ENCODE results near the gene AK9.
"Not testable (repeated sequence)": the region's sequence is repeated elsewhere in the genome, so short reads cannot be mapped to it uniquely, and the experiment has no call there.

AK9 gene

DNA sequence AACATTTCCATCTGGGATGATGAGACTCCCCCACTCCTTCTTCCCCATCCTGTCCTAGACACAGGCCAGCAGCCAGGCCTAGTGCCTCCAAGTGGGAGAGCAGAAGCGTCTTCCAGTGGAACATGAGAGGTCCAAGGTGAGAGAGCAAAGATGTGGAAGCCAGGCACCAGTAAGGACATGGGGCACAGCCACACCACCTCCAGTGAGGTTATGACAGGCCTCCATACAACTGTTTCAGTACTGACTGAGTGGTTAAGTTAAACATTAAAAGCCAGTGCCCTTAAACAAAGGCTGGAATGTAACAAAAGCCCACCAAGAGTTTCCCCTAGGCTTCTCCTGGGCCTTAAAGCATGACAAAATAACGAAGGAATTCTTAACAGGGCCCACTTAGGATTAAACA is 213.3 kb downstream of the AK9 start:
- DNase-seq, result no peak

GRCh38 chr6:109477184-109477583 is 213.8 kb downstream of the AK9 start:
- no peak for DNase-seq

DNA sequence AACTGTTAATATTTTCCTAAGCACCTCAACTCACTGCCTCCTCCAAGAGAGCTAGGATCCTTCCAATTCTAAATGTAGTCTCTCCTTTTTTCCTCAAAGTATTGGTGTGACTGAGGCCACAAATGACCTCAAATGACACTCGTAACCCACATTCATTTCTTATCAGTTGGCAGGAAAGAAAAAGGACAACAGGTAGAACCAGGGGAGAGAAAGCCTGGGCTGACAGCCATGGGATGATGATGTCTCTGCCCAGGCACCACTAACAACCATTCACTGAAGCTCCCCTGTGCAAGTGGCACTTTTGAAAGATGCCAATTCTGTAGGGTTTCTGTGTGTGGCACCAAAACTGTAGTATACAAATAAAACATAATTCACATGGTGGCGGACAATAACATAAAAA is 215.4 kb downstream of the AK9 start:
- no peak for DNase-seq

DNA sequence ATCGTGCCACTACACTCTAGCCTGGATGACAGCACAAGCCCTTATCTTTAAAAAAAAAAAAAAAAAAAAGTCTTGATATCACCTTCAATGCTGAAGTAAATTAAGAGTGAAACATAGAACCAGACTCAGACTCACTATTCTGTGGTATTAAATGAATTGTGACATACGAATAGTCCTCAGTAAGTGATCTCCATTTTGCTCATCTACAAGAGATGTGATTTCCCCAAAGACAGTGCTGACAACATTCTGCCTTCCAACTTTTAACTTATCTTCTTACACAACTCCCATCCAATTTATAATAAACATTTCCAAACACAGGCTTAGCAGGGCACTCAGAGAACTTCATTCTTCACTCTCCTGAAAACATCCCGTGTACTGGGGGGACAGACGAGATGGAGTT is 216.0 kb downstream of the AK9 start:
- DNase-seq, result no peak

DNA sequence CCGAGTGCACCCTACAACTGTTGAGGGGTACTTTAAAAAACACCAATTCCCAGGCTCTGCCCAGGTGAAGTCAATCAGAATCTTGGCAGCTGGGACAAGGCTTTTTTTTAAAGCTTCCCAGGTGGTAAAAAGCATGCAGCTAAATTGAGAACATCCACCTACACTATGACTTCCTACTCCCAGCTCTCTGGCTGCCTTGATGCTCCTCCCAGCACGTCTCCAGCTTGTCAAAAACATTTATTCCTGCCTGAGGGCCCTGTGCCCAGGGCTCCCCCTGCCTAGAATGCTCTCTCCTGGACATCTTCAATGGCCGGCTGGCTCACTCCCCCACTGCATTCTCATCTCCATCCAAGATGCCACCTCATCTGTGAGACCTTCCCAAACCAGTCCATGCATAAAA is 217.9 kb downstream of the AK9 start:
- no peak for DNase-seq

- no peak for DNase-seq
These were observed 218.6 kb downstream of the AK9 start for GRCh38 chr6:109472132-109472995.

DNA sequence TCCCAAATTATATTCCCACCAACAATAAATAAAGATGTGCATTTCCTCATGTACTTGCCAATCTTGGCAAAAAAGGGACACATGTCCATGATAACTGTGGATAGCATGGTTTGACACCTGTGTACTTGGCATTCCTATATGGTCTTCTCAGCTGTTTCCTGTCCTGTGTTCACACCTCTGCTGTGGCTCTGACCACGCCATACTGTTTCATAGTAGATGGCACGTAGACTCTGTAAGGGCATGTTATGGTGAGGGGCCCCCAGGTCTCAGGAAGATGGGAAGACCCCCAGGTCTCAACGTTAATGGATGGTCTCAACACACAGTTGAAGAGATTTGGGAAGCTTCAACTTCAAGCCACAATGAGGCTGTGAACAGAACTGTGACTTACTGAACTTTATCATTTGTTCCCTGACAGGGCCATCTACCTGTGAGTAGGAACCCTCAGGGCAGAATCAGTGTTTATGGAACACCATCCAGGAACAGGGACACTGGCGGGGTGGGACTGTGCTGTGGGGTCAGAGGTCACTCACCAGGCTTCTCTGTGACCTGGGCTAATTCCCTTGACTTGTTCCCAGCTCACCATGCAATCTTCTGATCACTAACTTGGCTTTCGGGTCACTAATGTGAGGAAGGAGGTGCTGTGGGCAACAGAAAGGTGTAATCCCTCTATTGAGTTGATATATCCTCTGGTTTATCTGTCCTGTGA is 219.7 kb downstream of the AK9 start:
- DNase-seq, result no peak

GRCh38 chr6:109469591-109470189 is 221.3 kb downstream of the AK9 start:
- DNase-seq, result no peak

GRCh38 chr6:109467696-109468095 is 223.3 kb downstream of the AK9 start:
- no peak for DNase-seq

DNA sequence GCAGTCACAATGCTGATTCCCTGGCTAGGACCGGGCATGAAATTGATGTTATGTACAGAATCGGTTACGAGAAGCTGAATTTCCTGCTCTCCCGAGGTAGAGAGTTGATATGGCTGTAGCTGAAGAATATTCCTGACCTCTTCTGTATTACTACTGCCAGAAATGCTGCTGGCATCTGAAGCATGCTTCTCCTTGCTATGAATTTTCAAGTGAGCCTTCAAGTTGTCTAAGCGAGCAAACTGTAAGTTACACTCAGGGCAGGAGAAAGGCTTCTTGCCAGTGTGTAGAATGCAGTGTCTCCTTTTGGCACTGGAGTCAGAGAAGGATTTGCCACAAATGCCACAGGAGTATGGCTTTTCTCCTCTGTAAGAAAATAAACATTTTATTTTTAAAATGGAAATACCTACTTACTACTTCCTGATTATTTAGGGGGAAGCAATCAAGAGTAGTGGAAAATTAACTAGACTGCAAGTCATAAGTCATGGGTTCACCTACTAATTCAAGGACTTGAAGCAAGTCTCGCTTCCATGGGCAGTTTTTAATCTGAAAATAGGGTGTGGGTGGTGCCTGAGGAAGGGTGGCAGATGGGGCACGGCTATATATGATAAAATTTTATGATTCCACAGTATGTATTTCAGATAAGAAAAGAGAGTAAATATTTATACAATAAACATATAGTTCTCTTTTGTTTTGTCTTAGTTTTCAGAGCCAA is 224.6 kb downstream of the AK9 start:
- no peak for DNase-seq

DNA sequence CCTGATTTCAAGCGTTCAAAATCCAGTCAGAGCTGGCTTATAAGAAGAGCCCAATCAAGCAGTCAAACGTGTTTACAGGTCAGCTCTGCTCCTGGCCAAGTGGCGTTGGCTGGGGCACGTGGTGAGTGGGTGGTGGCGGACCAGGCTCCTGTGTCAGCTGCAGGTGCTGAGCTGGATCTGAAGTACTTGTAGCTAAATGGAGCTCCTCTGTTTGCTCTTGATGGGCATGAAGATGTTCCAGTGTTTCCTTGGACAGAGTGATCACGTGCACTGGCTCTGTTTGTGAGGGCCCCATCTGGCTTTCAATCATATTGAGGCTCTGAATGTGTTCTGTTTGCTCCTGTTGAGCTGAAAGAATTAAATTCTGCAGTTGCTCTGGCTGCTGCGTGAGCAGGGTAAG is 225.2 kb downstream of the AK9 start:
- DNase-seq, result no peak

- no peak for DNase-seq
These were observed 229.1 kb downstream of the AK9 start for GRCh38 chr6:109461733-109462526.

GRCh38 chr6:109461205-109461604 is 229.8 kb downstream of the AK9 start:
- DNase-seq, result not testable (repeated sequence)

DNA sequence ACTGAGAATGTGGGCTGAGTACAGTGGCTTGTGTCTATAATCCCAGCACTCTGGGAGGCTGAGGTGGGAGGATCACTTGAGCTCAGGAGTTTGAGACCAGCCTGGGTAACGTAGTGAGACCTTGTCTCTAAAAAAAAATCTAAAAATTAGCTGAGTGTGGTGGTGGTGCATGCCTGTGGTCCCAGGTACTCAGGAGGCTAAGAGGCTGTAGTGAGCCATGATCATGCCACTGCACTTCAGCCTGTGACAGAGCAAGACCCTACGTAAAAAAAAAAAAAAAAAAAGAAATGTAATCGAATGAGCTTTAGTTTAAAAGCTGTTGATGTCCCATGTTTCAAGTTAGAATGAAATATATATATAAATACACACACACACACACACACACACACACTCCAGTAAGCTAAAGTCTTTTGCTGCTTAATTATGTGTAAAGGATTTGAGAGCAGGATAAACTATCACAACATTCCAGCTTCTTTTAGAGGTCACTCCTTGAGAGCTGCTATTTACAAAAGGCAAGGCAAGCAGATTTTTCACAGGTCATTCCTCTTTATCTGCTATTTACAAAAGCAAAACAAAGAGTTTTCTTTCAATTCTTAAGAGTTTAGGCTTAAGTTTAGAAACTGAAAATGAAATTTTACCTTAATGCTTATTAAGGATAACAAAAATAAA is 230.7 kb downstream of the AK9 start:
- no peak for DNase-seq

- DNase-seq, result peak; percentile 59
These were observed 232.0 kb downstream of the AK9 start for GRCh38 chr6:109458774-109459531.

DNA sequence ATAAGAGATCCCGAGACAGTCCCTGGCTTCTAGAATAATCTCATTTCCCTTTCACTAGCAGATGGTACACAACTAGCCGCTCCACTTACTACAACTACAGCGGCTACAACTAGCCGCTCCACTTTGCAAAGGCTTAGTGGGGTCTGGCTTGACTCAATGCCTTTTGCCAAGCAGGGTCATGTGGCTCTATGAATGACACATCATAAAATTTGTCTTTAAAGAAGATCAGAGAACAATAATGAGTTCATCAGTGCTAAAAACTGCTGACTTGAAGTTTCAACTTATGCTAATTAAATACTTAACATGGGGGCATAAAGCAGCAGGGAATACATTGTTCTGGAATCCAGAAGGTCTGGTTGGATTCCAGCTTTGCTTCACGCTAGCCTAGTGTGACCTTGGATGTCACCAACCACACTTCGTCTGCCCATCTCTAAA is 233.4 kb downstream of the AK9 start:
- no peak for DNase-seq

DNA sequence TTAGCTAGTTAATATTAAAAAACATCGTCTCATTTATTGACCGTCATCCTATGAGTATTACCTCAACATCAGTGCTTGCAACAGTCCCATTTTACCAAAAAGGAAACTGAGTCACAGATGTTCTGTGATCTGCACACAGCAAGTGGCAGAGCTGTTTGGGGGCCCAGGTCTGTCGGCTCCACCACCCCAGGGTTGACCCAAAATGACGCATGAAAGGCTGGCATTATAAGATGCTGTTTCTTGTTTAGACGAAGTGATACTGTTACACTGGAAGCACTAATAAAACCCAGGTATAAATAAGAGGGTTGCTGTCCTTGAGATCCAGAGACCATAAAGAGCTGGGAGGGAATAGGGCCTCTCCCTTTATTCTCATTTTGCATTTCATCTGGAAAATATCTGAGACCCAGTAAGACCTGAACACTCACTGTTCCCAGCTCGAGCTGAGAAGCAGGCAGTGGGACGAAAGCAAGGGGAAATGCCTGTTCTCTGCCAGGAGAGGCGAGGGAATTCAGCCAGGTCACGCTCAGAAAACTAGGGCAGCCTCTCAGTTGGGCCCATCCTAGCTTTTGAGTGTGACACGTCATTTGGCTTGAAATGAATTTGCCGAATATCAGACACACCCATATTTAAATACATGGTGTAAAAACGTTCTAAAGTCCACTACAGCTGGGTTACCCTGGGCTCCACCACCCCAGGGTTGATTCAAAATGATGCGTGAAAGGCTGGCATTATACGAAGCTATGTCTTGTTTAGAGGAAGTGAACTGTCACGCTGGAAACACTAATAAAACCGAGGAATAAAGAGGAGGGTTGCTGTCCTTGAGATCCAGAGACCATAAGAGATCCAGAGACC is 234.1 kb downstream of the AK9 start:
- no peak for DNase-seq

DNA sequence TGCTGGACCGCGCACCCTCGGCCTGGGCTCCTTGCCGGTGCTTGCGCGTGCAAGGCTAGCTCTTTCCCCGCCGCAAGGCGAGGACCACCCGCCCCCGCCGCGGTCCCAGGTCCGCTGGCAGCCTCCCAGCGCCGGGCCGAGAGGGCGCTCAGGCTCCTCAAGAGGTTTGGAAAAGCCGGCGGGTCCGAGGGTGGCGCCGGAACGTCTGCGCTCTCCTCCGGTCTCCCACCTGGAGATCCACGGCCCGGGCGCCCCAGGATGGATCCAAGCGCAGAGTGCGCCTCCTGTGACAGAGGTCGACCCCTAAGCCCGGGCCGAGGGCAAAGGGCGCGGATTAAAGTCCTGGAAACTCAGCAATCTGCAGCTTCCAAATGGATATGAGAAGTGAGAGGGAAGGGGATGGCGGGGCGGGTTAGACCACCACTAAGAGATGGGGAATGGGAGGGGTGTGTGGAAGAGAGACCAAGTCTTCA is 234.9 kb downstream of the AK9 start:
- DNase-seq, result no peak

DNA sequence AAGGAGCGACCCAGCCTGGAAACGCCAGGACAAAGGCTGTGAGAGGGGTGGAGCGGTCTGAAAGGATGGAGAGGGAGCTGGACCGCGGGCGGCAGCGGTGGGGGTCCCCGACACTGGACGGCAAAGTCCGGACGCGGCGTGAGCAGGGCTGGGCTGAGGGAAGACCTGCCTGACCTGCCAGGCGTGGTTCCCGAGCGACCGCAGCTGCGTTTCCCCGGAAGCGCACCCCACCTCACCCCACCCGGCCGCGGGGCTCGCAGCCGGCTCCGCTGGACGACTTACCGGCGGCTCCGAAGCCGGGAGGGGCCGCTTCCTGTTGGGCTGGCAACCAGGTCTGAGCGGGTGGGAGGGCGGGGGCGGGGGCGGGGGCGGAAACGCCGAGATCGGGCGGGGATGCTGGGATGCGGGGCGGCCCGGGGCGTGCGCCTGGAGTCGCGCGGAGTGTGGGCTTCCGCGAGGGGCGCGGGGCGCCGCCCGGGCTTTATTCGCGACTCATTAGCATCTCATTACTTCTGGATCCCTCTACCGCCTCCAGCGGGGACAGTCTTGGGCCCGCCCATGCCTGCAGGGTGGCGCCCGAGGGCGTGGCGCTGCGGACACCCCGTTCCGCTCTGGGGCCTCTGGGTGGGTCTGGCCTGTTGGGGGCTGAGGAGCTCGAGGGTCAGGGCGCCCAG is 235.4 kb downstream of the AK9 start, which contains the start of gene MICAL1:
Gene MICAL1, minus strand, starts transcription at position 336 of the 674 bp plus-strand sequence. CDS start 1,576 bp downstream, outside the sequence.
- peak; percentile 82 for DNase-seq
